CD4-positive, alpha-beta T cell (primary cell): Measurements from ENCODE around the gene CYSRT1. TPM values are rescaled to one million over a fixed set of nuclear protein-coding genes. Genes with fewer than 3 reads are reported as not detected.

Experiments used
- ATAC-seq: fragments of 200-7000 bp; cut with Tn5 transposase; one replicate; pipeline ENCODE4 v1.10.0; 2022; ENCODE audit warnings: mild to moderate bottlenecking; ENCODE audit not compliant: poor library complexity
- CTCF ChIA-PET: fragments of 350-600 bp; sonication (Branson Sonifier 250); formaldehyde crosslinking; loops from one replicate; lab custom pipeline; 2021; ENCODE audit warnings: antibody characterized with exemption, inconsistent platforms; lab: Charles Lee
- POLR2A ChIA-PET: fragments of 350-600 bp; sonication (Branson Sonifier 250); formaldehyde crosslinking; loops from one replicate; lab custom pipeline; 2021; ENCODE audit warnings: antibody characterized with exemption, inconsistent platforms; lab: Charles Lee
- DNase-seq, 14 experiments: peaks; one replicate each; pipeline ENCODE4 v3.0.0-alpha.2; 2013 to 2020; ENCODE audit warnings: mixed read lengths in 2 of 14
- H3K27ac ChIP-seq, 2 donors: one replicate each; pipeline versions ENCODE4 v1.5.1 to v1.7.0; 2013; ENCODE audit warnings: low read length in 2 of 2, low read depth in 1 of 2, mild to moderate bottlenecking in 1 of 2
- H3K27me3 ChIP-seq, 2 experiments: 1 replicate in 1 of 2; 2 replicates in 1 of 2; pipeline versions ENCODE4 v1.6.1 to v1.7.0; 2013; ENCODE audit warnings: low read length in 2 of 2, control low read depth in 1 of 2, mild to moderate bottlenecking in 1 of 2, moderate library complexity in 1 of 2; ENCODE audit not compliant: insufficient read depth in 2 of 2, control insufficient read depth in 1 of 2
- H3K36me3 ChIP-seq: one replicate; pipeline ENCODE4 v1.6.1; 2013; ENCODE audit warnings: low read length, control low read depth; ENCODE audit not compliant: insufficient read depth
- H3K4me1 ChIP-seq: one replicate; pipeline ENCODE4 v1.6.1; 2013; ENCODE audit warnings: low read length, control low read depth; ENCODE audit not compliant: insufficient read depth
- H3K4me3 ChIP-seq: one replicate; pipeline ENCODE4 v1.5.1; 2013; ENCODE audit warnings: mild to moderate bottlenecking, low read length, moderate library complexity
- H3K9me3 ChIP-seq, 2 experiments: 1 replicate in 1 of 2; 2 replicates in 1 of 2; pipeline versions ENCODE4 v1.6.1 to v1.7.0; 2013; ENCODE audit warnings: low read length in 2 of 2, mild to moderate bottlenecking in 2 of 2, control low read depth in 1 of 2, moderate library complexity in 1 of 2; ENCODE audit not compliant: control insufficient read depth in 1 of 2, insufficient read depth in 1 of 2
- H3K27ac Mint-ChIP-seq: one replicate; pipeline ENCODE4 v1.8.0; 2020; ENCODE audit warnings: mixed read lengths
- H3K27me3 Mint-ChIP-seq: one replicate; pipeline ENCODE4 v1.8.0; 2021; ENCODE audit warnings: mixed read lengths
- H3K36me3 Mint-ChIP-seq: one replicate; pipeline ENCODE4 v1.8.0; 2021; ENCODE audit warnings: low read depth, mixed read lengths
- H3K4me1 Mint-ChIP-seq: one replicate; pipeline ENCODE4 v1.8.0; 2021; ENCODE audit warnings: low read depth, mixed read lengths
- H3K4me3 Mint-ChIP-seq: one replicate; pipeline ENCODE4 v1.8.0; 2020; ENCODE audit warnings: mild to moderate bottlenecking, mixed read lengths
- H3K9me3 Mint-ChIP-seq: one replicate; pipeline ENCODE4 v1.8.0; 2020; ENCODE audit warnings: mixed read lengths
- CTCF ChIP-seq: fragments of 200-600 bp; IDR thresholded peaks from one replicate; pipeline ENCODE4 v1.8.0; 2022; ENCODE audit warnings: antibody characterized with exemption, mild to moderate bottlenecking
- intact Hi-C, 2 experiments: fragments of 100-400 bp; cut with DNase I in 1 of 2; cut with micrococcal nuclease in 1 of 2; formaldehyde crosslinking; loops; one replicate each; pipeline versions ENCODE4 v1.15.1 to v1.9.0; 2023 to 2025; cut with DNase I, micrococcal nuclease
- total RNA-seq, 174 experiments: library from RNA in 2 of 174; stranded (reverse) in 2 of 174; gene quantifications; one replicate each; pipeline ENCODE4 v1.2.3 and lab custom pipeline; 2021 to 2026

CYSRT1 gene
- total RNA-seq, 2 experiments from 2014 or later = 0.33 to 0.42 TPM

- Mint-ChIP-seq H3K36me3 (peaks cover 31% of the 10 kb centered on the region), H3K9me3 (no peaks in the 10 kb centered on the region), H3K4me3 (no peak overlapping the region), H3K27ac (no peak overlapping the region), H3K27me3 (peaks cover 7% of the 10 kb centered on the region), H3K4me1 (peaks cover 23% of the 10 kb centered on the region)
- H3K4me3 ChIP-seq = no peak overlapping the region
- no peak for ATAC-seq
- H3K36me3 ChIP-seq = peaks cover 34% of the 10 kb centered on the region
- DNase-seq = no peak
- H3K27ac ChIP-seq = no peak overlapping the region
- intact Hi-C loops = no loop called here
- CTCF ChIA-PET = no interaction called here
- TF ChIP-seq CTCF = no peak
- no peaks in the 10 kb centered on the region for H3K9me3 ChIP-seq
- H3K27me3 ChIP-seq = peaks cover 6 to 7% of the 10 kb centered on the region in 2 experiments
- H3K4me1 ChIP-seq = peaks cover 32% of the 10 kb centered on the region
- POLR2A ChIA-PET = interaction anchor here (1.1 kb wide), 1 partner anchor 10 kb away, joined by 3 read pairs; no protein-coding TSS in a partner anchor
These were observed 47.5 kb downstream of the CYSRT1 start for GRCh38 chr9:137272241-137273094.

- DNase-seq = no peak
- no peak for TF ChIP-seq CTCF
- peaks cover 30% of the 10 kb centered on the region for H3K36me3 ChIP-seq
- Mint-ChIP-seq H3K4me3 (no peak overlapping the region), H3K27ac (no peak overlapping the region), H3K36me3 (peaks cover 27% of the 10 kb centered on the region), H3K27me3 (peaks cover 7% of the 10 kb centered on the region), H3K9me3 (no peaks in the 10 kb centered on the region), H3K4me1 (peaks cover 23% of the 10 kb centered on the region)
- CTCF ChIA-PET = interaction anchor here (0.5 kb wide), 1 partner anchor 142 kb away, joined by 3 read pairs; no protein-coding TSS in a partner anchor
- no peaks in the 10 kb centered on the region for H3K9me3 ChIP-seq
- no peak overlapping the region for H3K27ac ChIP-seq
- intact Hi-C loops = no loop called here
- peaks cover 38% of the 10 kb centered on the region for H3K4me1 ChIP-seq
- H3K27me3 ChIP-seq = peaks cover 7% of the 10 kb centered on the region in 2 experiments
- H3K4me3 ChIP-seq = no peak overlapping the region
- ATAC-seq = no peak
- POLR2A ChIA-PET = interaction anchor here (1.1 kb wide), 1 partner anchor 9 kb away, joined by 3 read pairs; no protein-coding TSS in a partner anchor
These were observed 48.1 kb downstream of the CYSRT1 start for GRCh38 chr9:137273095-137273490.

GRCh38 chr9:137273611-137274320 is 48.8 kb downstream of the CYSRT1 start:
- Histone ChIP-seq H3K27ac (no peak overlapping the region), H3K27me3 (peaks cover 7% of the 10 kb centered on the region in 2 experiments), H3K4me3 (no peak overlapping the region), H3K4me1 (peaks cover 41% of the 10 kb centered on the region), H3K9me3 (no peaks in the 10 kb centered on the region), H3K36me3 (peaks cover 26% of the 10 kb centered on the region)
- no peaks in the 10 kb centered on the region for H3K9me3 Mint-ChIP-seq
- H3K36me3 Mint-ChIP-seq = peaks cover 20% of the 10 kb centered on the region
- no peak for TF ChIP-seq CTCF
- H3K27me3 Mint-ChIP-seq = peaks cover 7% of the 10 kb centered on the region
- peaks cover 23% of the 10 kb centered on the region for H3K4me1 Mint-ChIP-seq
- H3K4me3 Mint-ChIP-seq = no peak overlapping the region
- no peak for DNase-seq
- ChIA-PET POLR2A (interaction anchor here (0.9 kb wide), 1 partner anchor 33 kb away, joined by 3 read pairs; no protein-coding TSS in a partner anchor), CTCF (interaction anchor here (0.5 kb wide), 1 partner anchor 143 kb away, joined by 3 read pairs; no protein-coding TSS in a partner anchor)
- ATAC-seq = no peak
- H3K27ac Mint-ChIP-seq = no peak overlapping the region
- intact Hi-C loops = no loop called here
